Cortex of kidney (tissue), 1 donor: ENCODE measurements around the gene ACADVL.

ENCODE experiments used
- DNase-seq: peaks from one replicate; lab custom pipeline; 2025; lab: John Stamatoyannopoulos, UW

The ACADVL gene

GRCh38 chr17:7191571-7192270, 28.0 kb upstream of the ACADVL start:
- DNase-seq = no peak

GRCh38 chr17:7192271-7192937, 27.3 kb upstream of the ACADVL start:
- no peak for DNase-seq

GRCh38 chr17:7195971-7196370, 23.8 kb upstream of the ACADVL start:
- no peak for DNase-seq

GRCh38 chr17:7196651-7197401, 22.9 kb upstream of the ACADVL start:
- DNase-seq = no peak

- DNase-seq = no peak
These were observed 16.3 kb upstream of the ACADVL start for GRCh38 chr17:7203391-7203790.

- no peak for DNase-seq
These were observed 15.4 kb upstream of the ACADVL start for GRCh38 chr17:7204336-7204735.

- DNase-seq = no peak
These were observed 14.8 kb upstream of the ACADVL start for GRCh38 chr17:7204828-7205461.

GRCh38 chr17:7205561-7205960, 14.2 kb upstream of the ACADVL start:
- DNase-seq = no peak

GRCh38 chr17:7207120-7208001, 12.4 kb upstream of the ACADVL start:
- no peak for DNase-seq

- DNase-seq = no peak
These were observed 11.6 kb upstream of the ACADVL start for GRCh38 chr17:7208027-7208571.

GRCh38 chr17:7208754-7209460, 10.8 kb upstream of the ACADVL start:
- DNase-seq = no peak

GRCh38 chr17:7211491-7212273, 8.1 kb upstream of the ACADVL start:
- no peak for DNase-seq

GRCh38 chr17:7213895-7214299, 5.8 kb upstream of the ACADVL start:
- no peak for DNase-seq

GRCh38 chr17:7214300-7215135, 5.2 kb upstream of the ACADVL start:
- DNase-seq = no peak

- no peak for DNase-seq
These were observed 4.6 kb upstream of the ACADVL start for GRCh38 chr17:7215136-7215638.

GRCh38 chr17:7215652-7216180, 4.0 kb upstream of the ACADVL start:
- DNase-seq = no peak

- no peak for DNase-seq
These were observed 3.3 kb upstream of the ACADVL start for GRCh38 chr17:7216242-7217112.
